ENCODE data around the gene DNAI7. TPM values are rescaled to one million over a fixed set of nuclear protein-coding genes. Genes with fewer than 3 reads are reported as not detected.

The DNAI7 gene
- total and polyA plus RNA-seq, 2 of the 8 experiments (the other 6 are each of a cell fraction or from before 2014, with no cell fraction given): 0.12 to 0.28 TPM

GRCh38 chr12:25202137-25202536, 7.2 kb upstream of the DNAI7 start:
- H2BK120ac ChIP-seq (replicated peaks; ENCODE audit: low read depth, low read length): no peak overlapping the region
- H3K79me2 ChIP-seq (ENCODE audit: control insufficient read depth in 1 of 2, insufficient read depth in 2 of 2, low read length in 2 of 2): no peaks in the 10 kb centered on the region
- H3K27ac ChIP-seq (ENCODE audit: low read depth, low read length): no peak overlapping the region
- no peak overlapping the region for H3K4me2 ChIP-seq (ENCODE audit: insufficient read depth in 1 of 2, low read depth in 2 of 2, low read length in 2 of 2)
- H3K4ac ChIP-seq (replicated peaks; ENCODE audit: insufficient read length, low read depth, low read length): no peak overlapping the region
- no peak overlapping the region for H2BK5ac ChIP-seq (ENCODE audit: low read depth, low read length)
- no peak overlapping the region for H3K56ac ChIP-seq (replicated peaks; ENCODE audit: insufficient read length, low read depth, low read length)
- peak overlapping the region; percentile 93 for H3K14ac ChIP-seq (ENCODE audit: insufficient read length)
- no peaks in the 10 kb centered on the region for H3K27me3 ChIP-seq (replicated peaks in 1 of 4; ENCODE audit: control insufficient read depth in 3 of 4, extremely low read depth in 1 of 4, insufficient read depth in 3 of 4, low read length in 3 of 4)
- no peak overlapping the region for H2AFZ ChIP-seq (ENCODE audit: low read length)
- ChIA-PET POLR2A (ENCODE audit: partially characterized antibody) (interaction anchor here (0.9 kb wide), 1 partner anchor 12 kb away, joined by 3 read pairs; no protein-coding TSS in a partner anchor), CTCF (ENCODE audit: partially characterized antibody) (no interaction called here)
- H4K20me1 ChIP-seq (replicated peaks in 1 of 2; ENCODE audit: control insufficient read depth in 1 of 2, insufficient read depth in 2 of 2, low read length in 2 of 2): peaks cover 0 to 2% of the 10 kb centered on the region in 2 experiments
- H4K5ac ChIP-seq (ENCODE audit: insufficient read length, low read depth, low read length): no peak overlapping the region
- H4K91ac ChIP-seq (replicated peaks; ENCODE audit: insufficient read length, low read length): no peak overlapping the region
- DNase-seq (ENCODE audit: low read depth in 1 of 2, low spot score in 2 of 2) (no peak), FAIRE-seq (no peak)
- H3K4me3 ChIP-seq (ENCODE audit: extremely low read depth in 1 of 4, insufficient read depth in 2 of 4, low read depth in 3 of 4, low read length in 4 of 4): no peak overlapping the region
- no peak overlapping the region for H2AK5ac ChIP-seq (ENCODE audit: low read depth, low read length)
- H3K18ac ChIP-seq (ENCODE audit: extremely low read depth, low read length): no peak overlapping the region
- H4K8ac ChIP-seq (ENCODE audit: extremely low read depth, insufficient read depth, low read length): no peak overlapping the region
- TF ChIP-seq POU5F1 (IDR thresholded peaks at IDR 0.05; ENCODE audit: low read depth, low read length) (no peak), SAP30 (IDR thresholded peaks at IDR 0.05; ENCODE audit: insufficient read depth, insufficient replicate concordance, low read length) (no peak), TAF7 (optimal IDR thresholded peaks at IDR 0.05; ENCODE audit: borderline replicate concordance, low read depth, low read length) (no peak), RBBP5 (IDR thresholded peaks at IDR 0.05; ENCODE audit: borderline replicate concordance, low read depth, low read length) (no peak), EP300 (IDR thresholded peaks at IDR 0.05; ENCODE audit: borderline replicate concordance in 1 of 2, low read depth in 2 of 2, low read length in 2 of 2) (no peak), JUND (IDR thresholded peaks at IDR 0.05; ENCODE audit: low read length) (no peak), SRF (IDR thresholded peaks at IDR 0.05; ENCODE audit: low read depth, low read length) (no peak), MAFK (IDR thresholded peaks at IDR 0.05; ENCODE audit: low read depth, low read length) (no peak), CTBP2 (IDR thresholded peaks at IDR 0.05; ENCODE audit: borderline replicate concordance, insufficient read depth, insufficient read length, low read length) (no peak), SP4 (IDR thresholded peaks at IDR 0.05; ENCODE audit: low read length) (no peak), YY1 (IDR thresholded peaks at IDR 0.05; ENCODE audit: low read depth, low read length) (no peak), ZNF274 (IDR thresholded peaks at IDR 0.05; ENCODE audit: borderline replicate concordance, extremely low read depth, low read length) (no peak)
- WGBS, 2 experiments (ENCODE audit: extremely low coverage in 1 of 2, insufficient coverage in 1 of 2, insufficient read length in 1 of 2, insufficient replicate concordance in 2 of 2, low coverage in 1 of 2, low lambda C conversion rate in 2 of 2, missing lambda C conversion rate in 1 of 2): 92% methylated on average over 2 of the region's 2 CpGs; no CpG with 5 or more reads in 1 of the 2 experiments
- no peak overlapping the region for H3K9ac ChIP-seq (replicated peaks in 1 of 4; ENCODE audit: extremely low read depth in 1 of 4, low read depth in 3 of 4, low read length in 3 of 4)
- H2BK20ac ChIP-seq (ENCODE audit: low read length): no peak overlapping the region
- no peaks in the 10 kb centered on the region for H3K79me1 ChIP-seq (ENCODE audit: low read depth, low read length)
- no peak overlapping the region for H2BK15ac ChIP-seq (ENCODE audit: low read length)
- no peak overlapping the region for H2BK12ac ChIP-seq (ENCODE audit: low read depth, low read length)
- H3K23me2 ChIP-seq (ENCODE audit: low read depth, low read length): no peaks in the 10 kb centered on the region
- peaks cover 0 to 12% (median 2%) of the 10 kb centered on the region in 4 experiments; a peak in 2 of 8 replicates for H3K36me3 ChIP-seq (ENCODE audit: control insufficient read depth in 2 of 4, insufficient read depth in 4 of 4, low read length in 3 of 4)
- H3K23ac ChIP-seq (ENCODE audit: insufficient read length): peak overlapping the region; percentile 27
- H3K9me3 ChIP-seq (ENCODE audit: insufficient read depth in 2 of 2, low read depth in 1 of 2, low read length in 1 of 2): no peaks in the 10 kb centered on the region
- H3K4me1 ChIP-seq (replicated peaks in 1 of 4; ENCODE audit: control insufficient read depth in 3 of 4, insufficient read depth in 4 of 4, low read length in 3 of 4): no peaks in the 10 kb centered on the region
